Neuronal stem cell (in vitro differentiated cells): ENCODE measurements around the gene NRAP.

ENCODE experiments used
- DNase-seq: peaks from one replicate; pipeline ENCODE4 v3.0.0-alpha.2; 2013; ENCODE audit warnings: low spot score
- H2AFZ ChIP-seq: one replicate; pipeline ENCODE4 v1.6.1; 2013; ENCODE audit warnings: mild to moderate bottlenecking, low read length, inconsistent platforms
- H2AK5ac ChIP-seq: 2 replicates; pipeline ENCODE4 v1.6.1; 2013; ENCODE audit warnings: low read depth, mild to moderate bottlenecking, inconsistent platforms, low read length, moderate library complexity, mixed read lengths
- H2BK120ac ChIP-seq: 2 replicates; pipeline ENCODE4 v1.6.1; 2013; ENCODE audit warnings: low read depth, mild to moderate bottlenecking, inconsistent platforms, low read length, moderate library complexity, mixed read lengths
- H2BK12ac ChIP-seq: one replicate; pipeline ENCODE4 v1.6.1; 2013; ENCODE audit warnings: low read length, inconsistent platforms
- H2BK15ac ChIP-seq: 2 replicates; pipeline ENCODE4 v1.6.1; 2013; ENCODE audit warnings: mild to moderate bottlenecking, low read length, inconsistent platforms, mixed read lengths
- H2BK5ac ChIP-seq: one replicate; pipeline ENCODE4 v1.6.1; 2013; ENCODE audit warnings: inconsistent platforms, mild to moderate bottlenecking, low read length, moderate library complexity
- H3K14ac ChIP-seq: one replicate; pipeline ENCODE4 v1.6.1; 2013; ENCODE audit warnings: low read length, inconsistent platforms
- H3K18ac ChIP-seq: 2 replicates; pipeline ENCODE4 v1.6.1; 2013; ENCODE audit warnings: low read length, inconsistent platforms
- H3K23ac ChIP-seq: 2 replicates; pipeline ENCODE4 v1.6.1; 2013; ENCODE audit warnings: low read depth, mild to moderate bottlenecking, mixed read lengths, low read length, inconsistent platforms; ENCODE audit not compliant: poor library complexity
- H3K27ac ChIP-seq: replicated peaks from 3 replicates; pipeline ENCODE4 v1.5.1; 2013; ENCODE audit warnings: low read length, inconsistent platforms
- H3K27me3 ChIP-seq, 3 experiments: 2 replicates each; pipeline ENCODE4 v1.6.1; 2013; ENCODE audit warnings: low read length in 3 of 3, mild to moderate bottlenecking in 2 of 3, inconsistent platforms in 1 of 3, low read depth in 1 of 3, mixed read lengths in 1 of 3, moderate library complexity in 1 of 3; ENCODE audit not compliant: control insufficient read depth in 3 of 3, insufficient read depth in 3 of 3
- H3K36me3 ChIP-seq, 2 donors: replicated peaks in 1 of 2; 2 replicates each; pipeline ENCODE4 v1.6.1; 2013; ENCODE audit warnings: low read length in 2 of 2; ENCODE audit not compliant: control insufficient read depth in 2 of 2, insufficient read depth in 2 of 2
- H3K4ac ChIP-seq: 2 replicates; pipeline ENCODE4 v1.6.1; 2013; ENCODE audit warnings: inconsistent platforms, mild to moderate bottlenecking, low read length, moderate library complexity
- H3K4me1 ChIP-seq, 2 donors: 1 replicate in 1 of 2; 2 replicates in 1 of 2; pipeline ENCODE4 v1.6.1; 2013; ENCODE audit warnings: low read length in 2 of 2, low read depth in 1 of 2; ENCODE audit not compliant: control insufficient read depth in 2 of 2, insufficient read depth in 1 of 2
- H3K4me2 ChIP-seq: one replicate; pipeline ENCODE4 v1.6.1; 2013; ENCODE audit warnings: mild to moderate bottlenecking, low read length, inconsistent platforms; ENCODE audit not compliant: insufficient read depth, poor library complexity, severe bottlenecking
- H3K4me3 ChIP-seq, 2 donors: 2 replicates each; pipeline ENCODE4 v1.5.1; 2013; ENCODE audit warnings: low read length in 2 of 2, mild to moderate bottlenecking in 2 of 2, inconsistent platforms in 1 of 2, moderate library complexity in 1 of 2
- H3K79me1 ChIP-seq: one replicate; pipeline ENCODE4 v1.6.1; 2013; ENCODE audit warnings: low read depth, mild to moderate bottlenecking, inconsistent platforms, low read length, moderate library complexity
- H3K9ac ChIP-seq: one replicate; pipeline ENCODE4 v1.6.1; 2013; ENCODE audit warnings: mild to moderate bottlenecking, low read depth, low read length, inconsistent platforms; ENCODE audit not compliant: poor library complexity
- H3K9me3 ChIP-seq, 2 donors: replicated peaks in 1 of 2; 2 replicates each; pipeline versions ENCODE3 to v1.6.1; 2013; ENCODE audit warnings: low read length in 2 of 2, mild to moderate bottlenecking in 2 of 2, inconsistent platforms in 1 of 2, low read depth in 1 of 2, mixed read lengths in 1 of 2, moderate library complexity in 1 of 2; ENCODE audit not compliant: control insufficient read depth in 2 of 2, insufficient read depth in 1 of 2
- H4K8ac ChIP-seq: one replicate; pipeline ENCODE4 v1.6.1; 2013; ENCODE audit warnings: low read depth, mild to moderate bottlenecking, inconsistent platforms, low read length, moderate library complexity
- H4K91ac ChIP-seq: one replicate; pipeline ENCODE4 v1.6.1; 2013; ENCODE audit warnings: low read length, low read depth, mild to moderate bottlenecking, inconsistent platforms; ENCODE audit not compliant: poor library complexity
- WGBS, 2 donors: extraction: QIAGEN DNeasy Blood & Tissue Kit; methylation state at CpG; one replicate each; pipeline ENCODE4 v1.1.7; 2013; ENCODE audit warnings: missing lambda C conversion rate in 2 of 2, mixed read lengths in 1 of 2; ENCODE audit not compliant: insufficient read length in 2 of 2, insufficient replicate concordance in 1 of 2; ENCODE audit errors: extremely low coverage in 2 of 2; 5-methylcytosine and 5-hydroxymethylcytosine counted together

NRAP gene

GRCh38 chr10:113689574-113689973 is 25.7 kb upstream of the NRAP start:
- no peak overlapping the region for H3K4me3 ChIP-seq
- no peak overlapping the region for H4K8ac ChIP-seq
- no peak overlapping the region for H3K23ac ChIP-seq
- no peaks in the 10 kb centered on the region for H3K4me1 ChIP-seq
- H3K9ac ChIP-seq, result no peak overlapping the region
- no peak overlapping the region for H3K27ac ChIP-seq
- no peak overlapping the region for H2BK12ac ChIP-seq
- no peaks in the 10 kb centered on the region for H3K79me1 ChIP-seq
- no peak overlapping the region for H4K91ac ChIP-seq
- no CpG with 5 or more reads among the region's 3 CpGs for WGBS, 2 donors
- H3K14ac ChIP-seq, result no peak overlapping the region
- no peak overlapping the region for H3K18ac ChIP-seq
- no peak overlapping the region for H3K4ac ChIP-seq
- no peak overlapping the region for H2AFZ ChIP-seq
- no peak overlapping the region for H3K4me2 ChIP-seq
- DNase-seq, result no peak
- H3K27me3 ChIP-seq, result no peaks in the 10 kb centered on the region
- peaks cover 19 to 43% of the 10 kb centered on the region in 2 donors for H3K9me3 ChIP-seq
- no peak overlapping the region for H2AK5ac ChIP-seq
- no peak overlapping the region for H2BK120ac ChIP-seq
- peaks cover 3 to 11% of the 10 kb centered on the region in 2 donors for H3K36me3 ChIP-seq
- no peak overlapping the region for H2BK15ac ChIP-seq
- H2BK5ac ChIP-seq, result no peak overlapping the region

- Histone ChIP-seq H4K8ac (no peak overlapping the region), H3K27me3 (no peaks in the 10 kb centered on the region), H2BK120ac (no peak overlapping the region), H2AFZ (no peak overlapping the region), H3K4me2 (no peak overlapping the region), H3K27ac (no peak overlapping the region), H2AK5ac (no peak overlapping the region), H3K79me1 (no peaks in the 10 kb centered on the region), H2BK5ac (no peak overlapping the region), H2BK12ac (no peak overlapping the region), H4K91ac (no peak overlapping the region), H3K4me1 (no peaks in the 10 kb centered on the region), H3K23ac (no peak overlapping the region), H3K18ac (no peak overlapping the region), H3K4me3 (no peak overlapping the region), H3K9ac (no peak overlapping the region), H2BK15ac (no peak overlapping the region), H3K36me3 (peaks cover 3 to 11% of the 10 kb centered on the region in 2 donors), H3K4ac (no peak overlapping the region), H3K14ac (no peak overlapping the region), H3K9me3 (peaks cover 16 to 41% of the 10 kb centered on the region in 2 donors)
- no peak for DNase-seq
- no CpG with 5 or more reads among the region's 1 CpG for WGBS, 2 donors
Observed at GRCh38 chr10:113689057-113689456, 25.2 kb upstream of the NRAP start.

DNA sequence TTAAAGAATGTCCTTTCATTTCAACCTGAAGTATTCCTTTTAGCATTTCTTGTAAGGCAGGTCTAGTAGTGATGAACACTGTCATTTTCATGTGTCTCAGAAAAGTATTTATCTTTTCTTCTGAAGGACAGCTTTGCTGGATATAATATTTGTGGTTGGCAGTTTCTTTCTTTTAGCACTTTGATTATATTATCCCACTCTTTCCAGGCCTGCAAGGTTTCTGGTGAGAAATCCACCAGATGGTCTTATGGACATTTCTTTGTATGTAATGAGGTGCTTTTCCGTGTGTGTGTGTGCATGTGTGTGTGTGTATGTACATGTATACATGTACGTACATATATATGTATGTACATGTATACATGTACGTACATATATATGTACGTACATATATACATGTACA is 23.2 kb upstream of the NRAP start:
- H3K36me3 ChIP-seq, result peaks cover 2 to 5% of the 10 kb centered on the region in 2 donors
- H3K4ac ChIP-seq, result no peak overlapping the region
- no peak overlapping the region for H2AFZ ChIP-seq
- no CpG with 5 or more reads among the region's 4 CpGs for WGBS, 2 donors
- H3K14ac ChIP-seq, result no peak overlapping the region
- H2BK120ac ChIP-seq, result no peak overlapping the region
- no peak overlapping the region for H3K4me2 ChIP-seq
- no peaks in the 10 kb centered on the region for H3K4me1 ChIP-seq
- no peak for DNase-seq
- no peak overlapping the region for H2BK12ac ChIP-seq
- H4K8ac ChIP-seq, result no peak overlapping the region
- no peaks in the 10 kb centered on the region for H3K79me1 ChIP-seq
- no peak overlapping the region for H3K4me3 ChIP-seq
- no peak overlapping the region for H3K18ac ChIP-seq
- no peak overlapping the region for H3K9ac ChIP-seq
- no peak overlapping the region for H2BK15ac ChIP-seq
- no peak overlapping the region for H2BK5ac ChIP-seq
- no peak overlapping the region for H3K27ac ChIP-seq
- no peak overlapping the region for H3K23ac ChIP-seq
- no peaks in the 10 kb centered on the region for H3K27me3 ChIP-seq
- no peak overlapping the region for H2AK5ac ChIP-seq
- H4K91ac ChIP-seq, result no peak overlapping the region
- H3K9me3 ChIP-seq, result peaks cover 6 to 26% of the 10 kb centered on the region in 2 donors

DNA sequence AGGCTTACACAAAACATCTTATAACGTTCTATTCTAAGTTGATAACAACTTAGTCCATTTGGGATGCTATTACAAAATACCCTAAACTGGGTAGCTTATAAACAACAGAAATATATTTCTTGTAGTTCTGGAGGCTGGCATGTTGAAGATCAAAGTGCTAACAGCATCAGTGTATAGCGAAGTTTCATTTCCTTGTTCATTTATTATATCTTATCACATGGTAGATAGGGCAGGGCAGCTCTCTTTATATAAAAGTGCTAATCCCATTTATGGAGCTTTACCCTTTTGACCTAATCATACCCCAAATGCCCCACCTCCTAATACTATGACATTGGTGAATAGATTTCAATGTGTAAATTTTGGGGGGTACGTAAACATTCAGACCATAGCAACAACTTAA is 22.2 kb upstream of the NRAP start:
- no peak overlapping the region for H4K8ac ChIP-seq
- H3K9ac ChIP-seq, result no peak overlapping the region
- no peak overlapping the region for H2AK5ac ChIP-seq
- no peak overlapping the region for H3K18ac ChIP-seq
- H3K79me1 ChIP-seq, result no peaks in the 10 kb centered on the region
- H3K4me1 ChIP-seq, result no peaks in the 10 kb centered on the region
- no peak overlapping the region for H3K27ac ChIP-seq
- H3K9me3 ChIP-seq, result peaks cover 2 to 18% of the 10 kb centered on the region in 2 donors
- WGBS, 2 donors, result no CpG with 5 or more reads among the region's 3 CpGs
- H2BK12ac ChIP-seq, result no peak overlapping the region
- no peak for DNase-seq
- H2BK15ac ChIP-seq, result no peak overlapping the region
- H3K36me3 ChIP-seq, result peaks cover 0 to 2% of the 10 kb centered on the region in 2 donors
- no peak overlapping the region for H2BK120ac ChIP-seq
- H2AFZ ChIP-seq, result no peak overlapping the region
- H3K27me3 ChIP-seq, result no peaks in the 10 kb centered on the region
- H3K4me3 ChIP-seq, result no peak overlapping the region
- H2BK5ac ChIP-seq, result no peak overlapping the region
- H3K4ac ChIP-seq, result no peak overlapping the region
- H3K4me2 ChIP-seq, result no peak overlapping the region
- no peak overlapping the region for H3K14ac ChIP-seq
- no peak overlapping the region for H3K23ac ChIP-seq
- H4K91ac ChIP-seq, result no peak overlapping the region
